ENCODE measurements around the gene PDE4D.

Gene PDE4D

GRCh38 chr5:59174248-59174844 is 719.2 kb downstream of the PDE4D start:
- peak; percentile 7 for DNase-seq (ENCODE audit: low read depth)

DNA sequence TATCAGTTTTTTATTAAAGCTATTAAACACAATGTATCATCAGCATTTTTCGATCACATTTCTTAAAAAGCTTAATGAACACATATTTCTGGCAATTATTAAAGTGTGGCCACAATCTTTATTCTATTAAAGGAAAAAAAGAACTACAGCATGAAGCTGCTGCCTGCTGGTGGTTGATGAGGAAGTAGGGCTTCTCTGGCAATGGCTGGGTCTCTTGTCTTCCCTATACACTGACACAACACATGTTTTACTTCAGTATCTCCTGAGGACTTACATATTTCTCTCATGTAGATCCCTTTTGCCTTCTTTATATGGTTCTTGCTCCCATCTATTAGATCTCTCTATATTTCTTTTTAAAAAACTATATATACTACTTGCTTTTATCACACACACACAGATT is 719.9 kb downstream of the PDE4D start:
- DNase-seq (ENCODE audit: low read depth) = no peak

DNA sequence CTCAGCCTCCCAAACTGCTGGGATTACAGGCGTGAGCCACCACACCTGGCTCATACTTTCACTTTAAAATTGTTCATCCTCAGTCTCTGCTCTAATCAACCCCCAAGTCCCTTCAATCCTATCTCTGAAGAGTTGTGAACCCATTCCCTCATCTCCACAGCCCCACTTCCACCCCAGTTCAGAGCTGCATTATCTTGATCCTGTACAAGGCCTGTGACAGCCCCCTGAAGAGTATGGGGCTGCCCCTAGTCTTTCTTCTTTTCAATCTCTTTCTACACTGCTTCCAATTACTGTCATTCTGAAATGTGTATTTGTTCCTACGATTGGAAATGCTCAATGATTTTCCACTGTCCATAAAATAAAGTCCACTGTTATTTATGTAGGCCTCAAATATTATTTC is 722.4 kb downstream of the PDE4D start:
- DNase-seq (ENCODE audit: low read depth) = no peak

DNA sequence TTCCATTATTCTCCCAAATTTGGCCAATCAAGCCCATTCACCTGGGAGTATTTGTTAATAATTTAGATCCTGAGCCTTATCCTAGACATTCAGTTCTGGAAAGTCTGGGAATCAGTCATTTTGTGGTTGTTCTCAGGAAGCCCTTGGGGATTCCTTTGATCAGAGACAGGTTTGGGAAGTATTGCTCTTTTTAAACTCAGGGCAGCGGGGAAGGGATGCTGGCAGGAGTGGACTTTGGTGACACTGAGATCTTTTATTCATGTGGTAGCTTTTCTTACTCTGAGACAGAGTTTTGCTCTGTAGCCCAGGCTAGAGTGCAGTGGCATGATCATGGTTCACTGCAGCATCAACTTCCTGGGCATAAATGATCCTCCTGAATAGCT is 723.8 kb downstream of the PDE4D start:
- no peak for DNase-seq (ENCODE audit: low read depth)

DNA sequence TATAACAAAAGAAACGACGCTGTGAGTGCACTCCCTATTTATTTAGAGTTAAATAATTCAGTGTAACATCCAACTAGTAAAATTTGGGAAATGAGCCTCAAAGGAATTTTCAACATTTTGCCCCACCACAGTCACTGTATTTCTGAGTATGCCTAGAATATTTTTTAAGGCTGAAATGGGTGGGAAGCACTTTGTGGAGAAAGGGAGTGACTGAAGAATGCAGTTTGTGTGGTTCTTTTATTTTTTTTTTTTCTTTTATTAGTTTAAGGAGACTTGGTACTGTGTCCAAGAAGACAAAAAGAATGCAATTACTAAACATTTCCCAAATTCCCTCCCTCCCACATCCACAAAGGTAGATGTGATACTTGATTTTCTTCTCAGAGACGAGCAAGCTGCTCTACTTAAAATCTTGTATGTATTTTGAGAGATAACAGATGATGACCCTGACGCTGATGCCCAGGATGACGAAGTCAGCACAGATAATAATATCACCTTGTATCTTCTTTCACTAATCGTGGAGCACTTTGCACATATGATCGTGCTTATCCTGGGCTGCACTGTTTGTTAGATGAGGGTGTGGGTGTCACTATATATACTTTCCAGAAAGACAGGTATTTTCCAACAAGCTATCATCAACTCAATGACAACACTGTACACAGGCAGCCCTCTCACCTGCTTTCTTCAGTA is 724.3 kb downstream of the PDE4D start:
- DNase-seq (ENCODE audit: low read depth) = no peak

DNA sequence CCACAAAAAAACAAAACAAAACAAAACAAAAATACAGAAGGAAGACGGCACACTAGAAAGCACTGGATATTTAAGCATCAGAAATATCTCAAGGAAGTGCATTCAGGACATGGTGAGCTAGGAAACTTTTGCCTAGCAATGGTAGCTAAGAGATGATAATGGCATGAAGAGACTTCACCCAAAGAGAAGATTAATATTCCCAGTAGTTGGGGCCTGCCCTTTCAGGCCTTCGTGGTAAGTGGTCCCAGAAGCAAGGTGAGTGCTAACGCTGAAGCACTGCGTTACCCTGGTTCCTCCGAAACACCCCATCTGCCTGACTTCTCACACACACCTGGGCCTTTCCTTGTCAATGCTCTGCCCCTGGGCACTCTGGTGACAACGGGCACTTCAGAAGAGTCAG is 725.5 kb downstream of the PDE4D start:
- DNase-seq (ENCODE audit: low read depth) = no peak

GRCh38 chr5:59164041-59164830 is 729.3 kb downstream of the PDE4D start:
- no peak for DNase-seq (ENCODE audit: low read depth)

DNA sequence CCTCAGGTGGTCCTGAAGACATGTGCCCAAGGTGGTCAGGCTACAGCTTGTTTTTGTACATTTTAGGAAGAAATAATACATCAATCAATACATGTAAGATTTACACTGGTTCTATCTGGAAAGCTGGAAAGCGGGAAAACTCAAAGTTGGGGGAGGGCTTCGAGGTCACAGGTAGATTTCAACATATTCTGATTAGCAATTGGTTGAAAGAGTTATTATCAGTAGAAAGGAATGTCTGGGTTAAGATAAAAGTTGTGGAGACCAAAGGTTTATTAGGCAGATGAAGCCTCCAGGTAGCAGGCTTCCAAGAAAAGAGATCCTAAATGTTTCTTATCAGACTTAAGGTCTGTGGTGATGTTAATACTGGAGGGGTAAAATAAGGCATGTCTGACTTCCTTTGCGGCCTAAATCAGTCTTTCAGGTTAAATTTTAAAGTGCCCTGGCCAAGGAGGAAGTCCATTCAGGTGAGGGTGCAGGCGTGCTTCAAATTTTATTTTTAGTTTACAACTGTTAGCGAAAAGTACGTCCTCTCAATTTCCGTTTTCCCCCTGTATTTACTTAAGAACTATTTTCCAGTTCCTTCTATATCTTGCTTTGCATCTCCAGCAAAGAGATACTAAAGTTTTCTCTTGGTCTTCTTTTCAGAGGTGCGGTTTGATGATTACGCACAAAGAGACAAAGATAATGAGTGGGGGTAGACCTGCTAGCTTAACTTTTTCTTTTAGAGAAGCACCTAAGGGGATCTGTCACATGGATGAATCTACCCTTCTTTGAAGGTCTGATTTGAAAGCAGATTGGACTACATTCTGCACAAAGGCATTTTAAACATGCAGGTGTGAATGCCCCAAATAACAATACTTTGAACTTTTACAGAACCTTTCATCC is 732.1 kb downstream of the PDE4D start:
- DNase-seq (ENCODE audit: low read depth) = no peak

DNA sequence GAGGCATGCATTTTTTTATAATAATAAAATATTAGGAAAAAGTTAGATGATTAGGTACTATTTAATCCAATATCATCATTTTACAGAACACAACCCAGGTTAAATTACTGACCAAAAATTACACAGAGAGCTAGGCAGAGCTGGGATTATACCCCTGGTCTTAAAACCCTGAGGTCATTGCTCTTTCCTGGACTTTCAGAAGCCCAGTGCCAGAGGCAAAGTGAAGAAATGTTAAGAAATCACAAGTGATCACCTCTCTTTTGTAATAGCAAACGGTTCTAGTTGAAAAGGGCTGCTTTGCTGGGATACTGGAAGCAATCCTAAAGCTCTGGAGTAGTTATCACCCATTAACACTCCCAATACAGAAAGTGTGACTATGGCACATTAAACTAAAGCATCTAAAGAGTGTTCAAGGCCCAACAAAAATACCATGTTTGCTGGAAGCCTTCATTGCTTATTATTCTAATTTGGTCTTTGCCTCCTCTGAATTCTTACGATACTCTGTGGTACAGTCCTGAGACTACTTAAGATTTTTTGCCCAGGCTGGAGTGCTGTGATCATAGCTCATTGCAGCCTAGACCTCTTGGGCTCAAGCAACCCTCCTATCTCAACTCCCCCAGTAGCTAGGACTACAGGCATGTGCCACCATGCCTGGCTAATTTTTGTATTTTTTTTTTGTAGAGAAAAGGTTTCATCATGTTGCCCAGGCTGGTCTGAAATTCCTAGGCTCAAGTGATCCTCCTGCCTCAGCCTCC is 734.7 kb downstream of the PDE4D start:
- DNase-seq (ENCODE audit: low read depth) = no peak

DNA sequence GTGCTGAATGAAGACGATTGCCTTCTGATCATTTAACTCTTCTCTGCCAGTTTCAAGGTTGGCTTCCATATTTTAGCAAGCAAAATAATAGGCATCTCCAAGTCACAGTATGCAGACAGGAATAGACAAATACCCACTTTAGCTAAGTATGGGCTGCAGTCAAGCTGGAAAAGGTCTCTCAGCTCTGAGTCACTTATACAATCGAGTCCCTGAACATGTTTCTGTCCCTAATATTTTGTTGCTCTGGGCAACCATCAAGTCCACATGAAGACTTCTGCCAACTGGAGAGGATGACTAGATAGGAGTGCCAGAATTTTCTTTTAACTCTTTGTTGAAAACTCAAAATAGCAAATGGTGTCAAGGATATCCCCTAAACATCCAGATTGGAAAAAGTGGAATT is 735.4 kb downstream of the PDE4D start:
- DNase-seq (ENCODE audit: low read depth) = no peak

DNA sequence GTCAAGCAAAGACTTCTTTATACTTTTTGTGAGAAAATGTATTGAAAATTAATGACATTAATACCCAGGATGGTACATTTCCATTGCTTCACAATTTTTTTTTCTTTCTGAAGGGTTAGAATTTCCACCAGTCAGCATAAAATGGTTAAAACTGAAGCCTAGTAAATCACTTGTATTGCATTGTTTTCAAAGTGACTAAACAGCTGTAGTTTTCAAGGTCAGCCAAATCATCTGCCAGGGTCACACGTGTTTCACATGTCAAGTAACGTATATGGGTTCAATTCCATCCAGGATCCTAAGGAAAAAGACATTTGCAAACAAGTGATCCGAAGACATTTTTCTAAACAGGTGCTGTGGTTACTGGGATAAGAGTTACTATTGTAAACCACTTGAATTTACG is 736.5 kb downstream of the PDE4D start:
- no peak for DNase-seq (ENCODE audit: low read depth)

DNA sequence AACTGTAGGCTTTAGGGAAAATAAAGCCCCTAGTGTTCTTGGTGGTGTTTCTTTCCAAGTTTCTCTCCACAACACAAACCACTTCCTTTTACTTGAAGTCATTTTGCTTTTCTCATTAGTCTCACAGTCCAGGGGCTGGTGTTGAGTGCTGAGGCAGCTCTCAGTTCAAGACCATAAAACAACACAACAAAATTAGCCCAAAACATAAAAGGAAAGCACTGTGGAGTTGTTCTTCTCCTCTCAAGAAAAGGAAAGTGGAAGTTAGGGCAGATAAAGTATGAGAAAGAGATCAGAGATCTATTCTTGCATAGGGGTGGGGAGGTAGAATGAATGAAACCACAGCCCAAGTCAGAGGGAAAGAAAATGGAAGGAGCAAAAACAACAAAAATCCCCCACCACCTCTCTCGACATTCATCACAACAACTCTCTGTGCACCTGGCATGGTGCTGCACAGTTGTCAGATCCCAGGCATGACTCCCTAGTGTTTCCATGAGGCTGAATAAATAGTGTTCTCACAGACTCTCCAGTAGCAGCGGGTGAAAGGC is 740.8 kb downstream of the PDE4D start:
- no peak for DNase-seq (ENCODE audit: low read depth)

- DNase-seq (ENCODE audit: low read depth) = no peak
These were observed 742.2 kb downstream of the PDE4D start for GRCh38 chr5:59151162-59151889.

DNA sequence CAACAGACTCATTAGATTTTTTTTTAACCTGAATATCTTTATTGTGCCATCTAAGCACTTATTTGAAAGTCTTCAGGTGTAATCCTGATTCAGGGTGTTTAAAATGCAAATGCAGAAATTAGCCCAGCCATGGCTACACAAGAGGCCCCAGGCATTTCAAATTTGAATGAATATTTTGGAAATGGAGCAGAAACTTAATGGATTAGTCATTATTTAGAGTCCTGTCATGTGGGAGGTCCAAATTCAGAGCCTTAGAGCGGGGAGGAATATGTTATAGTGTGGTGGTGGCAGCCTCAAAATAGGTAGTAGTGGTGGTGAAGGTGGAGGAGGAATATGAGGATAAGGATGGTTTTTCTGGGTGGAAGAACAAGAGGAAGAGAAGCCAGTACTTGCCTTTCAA is 743.7 kb downstream of the PDE4D start:
- DNase-seq (ENCODE audit: low read depth) = no peak

DNA sequence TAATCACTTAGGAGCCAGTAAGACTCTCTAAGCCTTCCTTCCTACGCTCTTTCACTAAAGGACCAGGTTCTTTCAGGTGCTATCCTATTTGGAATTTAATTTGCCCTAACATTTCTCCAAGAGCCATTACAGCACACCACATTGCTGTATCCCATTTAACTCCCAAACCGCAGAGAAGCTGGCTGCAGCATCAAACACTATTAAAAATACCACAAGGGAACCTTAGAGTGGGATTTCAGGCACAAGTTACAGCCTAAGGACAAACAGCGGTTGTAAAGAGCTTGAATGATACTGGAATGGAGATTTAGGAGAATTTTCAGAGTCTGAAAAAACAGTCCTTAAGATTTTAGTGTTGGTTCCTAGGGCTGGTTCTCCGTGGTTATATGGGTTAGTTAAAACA is 744.3 kb downstream of the PDE4D start:
- no peak for DNase-seq (ENCODE audit: low read depth)

GRCh38 chr5:59146729-59147128 is 746.8 kb downstream of the PDE4D start:
- no peak for DNase-seq (ENCODE audit: low read depth)

- DNase-seq (ENCODE audit: low read depth) = no peak
These were observed 749.6 kb downstream of the PDE4D start for GRCh38 chr5:59143926-59144333.

- no peak for DNase-seq (ENCODE audit: low read depth)
These were observed 750.6 kb downstream of the PDE4D start for GRCh38 chr5:59142927-59143326.

- no peak for DNase-seq (ENCODE audit: low read depth)
These were observed 751.4 kb downstream of the PDE4D start for GRCh38 chr5:59142138-59142537.

- DNase-seq (ENCODE audit: low read depth) = no peak
These were observed 753.4 kb downstream of the PDE4D start for GRCh38 chr5:59140133-59140532.

DNA sequence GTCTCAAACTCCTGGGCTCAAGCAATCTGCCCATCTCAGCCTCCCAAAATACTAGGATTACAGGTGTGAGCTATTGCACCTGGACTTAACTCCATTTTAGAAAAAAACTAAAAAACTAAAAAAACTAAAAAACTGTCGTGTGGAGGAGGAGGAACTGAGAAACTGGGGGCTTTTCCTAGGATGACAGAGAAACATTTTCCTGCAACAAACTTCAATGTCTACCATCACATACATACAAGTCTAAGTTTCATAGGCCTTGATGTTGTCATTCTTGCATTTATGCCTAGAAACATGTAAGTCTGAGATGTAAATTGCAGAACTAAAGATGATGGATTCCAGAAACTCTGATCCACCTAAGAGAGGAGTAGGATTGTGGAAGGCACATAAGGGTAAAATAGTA is 753.8 kb downstream of the PDE4D start:
- no peak for DNase-seq (ENCODE audit: low read depth)

All from T follicular helper cell (primary cell).